Type B pancreatic cell (in vitro differentiated cells): ENCODE measurements around the gene EIF4G3. TPM values are rescaled to one million over a fixed set of nuclear protein-coding genes. Genes with fewer than 3 reads are reported as not detected.

Source experiments
- DNase-seq: peaks from one replicate; pipeline ENCODE4 v3.0.0; 2021; ENCODE audit warnings: mixed read lengths; ENCODE audit not compliant: unreplicated experiment; ENCODE audit errors: extremely low spot score
- H3K27ac Mint-ChIP-seq: 2 replicates; pipeline ENCODE4 v1.8.0; 2021; ENCODE audit warnings: mild to moderate bottlenecking, mixed read lengths
- H3K27me3 Mint-ChIP-seq: 2 replicates; pipeline ENCODE4 v1.8.0; 2021; ENCODE audit warnings: mixed read lengths
- H3K36me3 Mint-ChIP-seq: 2 replicates; pipeline ENCODE4 v1.8.0; 2021; ENCODE audit warnings: mixed read lengths
- H3K4me1 Mint-ChIP-seq: one replicate; pipeline ENCODE4 v1.8.0; 2021; ENCODE audit warnings: mixed read lengths; ENCODE audit not compliant: unreplicated experiment
- H3K4me3 Mint-ChIP-seq: 2 replicates; pipeline ENCODE4 v1.8.0; 2021; ENCODE audit warnings: mild to moderate bottlenecking, mixed read lengths
- H3K9me3 Mint-ChIP-seq: 2 replicates; pipeline ENCODE4 v1.8.0; 2021; ENCODE audit warnings: mixed read lengths
- total RNA-seq: library from RNA; stranded (reverse); gene quantifications from 2 replicates; pipeline ENCODE4 v1.2.1, GENCODE V29; 2021; ENCODE audit warnings: low replicate concordance
- TF ChIP-seq, protein P1 (sequence below): fragments of 200-600 bp; sonication (generic); conservative IDR thresholded peaks from 2 replicates; pipeline ENCODE4 v1.5.0; 2021; ENCODE audit warnings: antibody characterized with exemption, mild to moderate bottlenecking

Gene EIF4G3
- total RNA-seq, 1 donor from 2014 or later = 71.5 TPM

DNA sequence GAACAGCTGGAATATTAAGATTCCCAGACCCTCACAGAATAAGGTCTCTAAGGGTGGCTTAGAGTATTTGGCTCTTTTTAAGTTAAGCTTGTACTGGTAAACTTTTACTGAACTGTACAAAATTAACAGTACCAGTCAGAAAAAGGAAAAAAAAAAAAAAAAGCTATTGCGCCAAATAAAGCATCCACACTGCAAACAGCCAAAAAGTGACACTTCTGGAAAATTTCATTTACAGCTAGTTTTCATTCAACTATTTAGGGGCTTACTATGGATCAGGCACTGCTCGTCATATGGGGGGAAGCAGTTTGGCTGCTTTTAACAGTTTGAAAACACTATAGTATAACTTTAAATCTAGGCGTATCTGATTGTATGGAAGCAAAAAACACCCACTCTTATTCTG lies 139.6 kb downstream of the EIF4G3 start:
- no peaks in the 10 kb centered on the region for H3K27me3 Mint-ChIP-seq
- no peaks in the 10 kb centered on the region for H3K9me3 Mint-ChIP-seq
- H3K27ac Mint-ChIP-seq = no peak overlapping the region
- H3K4me3 Mint-ChIP-seq = no peak overlapping the region
- peaks cover 10% of the 10 kb centered on the region for H3K4me1 Mint-ChIP-seq
- no peak for DNase-seq
- H3K36me3 Mint-ChIP-seq = peaks cover 4% of the 10 kb centered on the region
- TF ChIP-seq, protein P1, sequence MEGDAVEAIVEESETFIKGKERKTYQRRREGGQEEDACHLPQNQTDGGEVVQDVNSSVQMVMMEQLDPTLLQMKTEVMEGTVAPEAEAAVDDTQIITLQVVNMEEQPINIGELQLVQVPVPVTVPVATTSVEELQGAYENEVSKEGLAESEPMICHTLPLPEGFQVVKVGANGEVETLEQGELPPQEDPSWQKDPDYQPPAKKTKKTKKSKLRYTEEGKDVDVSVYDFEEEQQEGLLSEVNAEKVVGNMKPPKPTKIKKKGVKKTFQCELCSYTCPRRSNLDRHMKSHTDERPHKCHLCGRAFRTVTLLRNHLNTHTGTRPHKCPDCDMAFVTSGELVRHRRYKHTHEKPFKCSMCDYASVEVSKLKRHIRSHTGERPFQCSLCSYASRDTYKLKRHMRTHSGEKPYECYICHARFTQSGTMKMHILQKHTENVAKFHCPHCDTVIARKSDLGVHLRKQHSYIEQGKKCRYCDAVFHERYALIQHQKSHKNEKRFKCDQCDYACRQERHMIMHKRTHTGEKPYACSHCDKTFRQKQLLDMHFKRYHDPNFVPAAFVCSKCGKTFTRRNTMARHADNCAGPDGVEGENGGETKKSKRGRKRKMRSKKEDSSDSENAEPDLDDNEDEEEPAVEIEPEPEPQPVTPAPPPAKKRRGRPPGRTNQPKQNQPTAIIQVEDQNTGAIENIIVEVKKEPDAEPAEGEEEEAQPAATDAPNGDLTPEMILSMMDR = no peak

DNA sequence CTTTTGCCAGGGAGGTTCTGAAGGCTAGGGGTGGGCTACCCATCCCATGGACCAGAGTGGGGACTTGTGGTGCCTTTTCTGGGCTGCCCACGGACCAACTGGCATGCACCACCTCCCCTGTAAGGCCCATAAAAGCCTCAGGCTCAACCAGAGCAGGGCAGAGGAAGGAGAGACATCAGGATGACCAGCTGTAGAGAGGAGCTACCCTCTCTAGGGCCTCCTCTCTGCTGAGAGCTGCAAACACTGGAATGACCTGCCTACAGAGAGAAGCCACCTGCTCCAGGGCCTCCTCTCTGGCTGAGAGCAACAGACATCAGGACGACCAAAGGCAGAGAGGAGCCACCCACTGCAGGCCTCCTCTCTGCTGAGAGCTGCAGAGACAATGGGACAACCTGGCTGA lies 140.9 kb downstream of the EIF4G3 start:
- no peak for DNase-seq
- H3K9me3 Mint-ChIP-seq = no peaks in the 10 kb centered on the region
- no peak overlapping the region for H3K27ac Mint-ChIP-seq
- peaks cover 10% of the 10 kb centered on the region for H3K4me1 Mint-ChIP-seq
- H3K36me3 Mint-ChIP-seq = peaks cover 4% of the 10 kb centered on the region
- TF ChIP-seq, protein P1 = no peak
- H3K27me3 Mint-ChIP-seq = no peaks in the 10 kb centered on the region
- no peak overlapping the region for H3K4me3 Mint-ChIP-seq

DNA sequence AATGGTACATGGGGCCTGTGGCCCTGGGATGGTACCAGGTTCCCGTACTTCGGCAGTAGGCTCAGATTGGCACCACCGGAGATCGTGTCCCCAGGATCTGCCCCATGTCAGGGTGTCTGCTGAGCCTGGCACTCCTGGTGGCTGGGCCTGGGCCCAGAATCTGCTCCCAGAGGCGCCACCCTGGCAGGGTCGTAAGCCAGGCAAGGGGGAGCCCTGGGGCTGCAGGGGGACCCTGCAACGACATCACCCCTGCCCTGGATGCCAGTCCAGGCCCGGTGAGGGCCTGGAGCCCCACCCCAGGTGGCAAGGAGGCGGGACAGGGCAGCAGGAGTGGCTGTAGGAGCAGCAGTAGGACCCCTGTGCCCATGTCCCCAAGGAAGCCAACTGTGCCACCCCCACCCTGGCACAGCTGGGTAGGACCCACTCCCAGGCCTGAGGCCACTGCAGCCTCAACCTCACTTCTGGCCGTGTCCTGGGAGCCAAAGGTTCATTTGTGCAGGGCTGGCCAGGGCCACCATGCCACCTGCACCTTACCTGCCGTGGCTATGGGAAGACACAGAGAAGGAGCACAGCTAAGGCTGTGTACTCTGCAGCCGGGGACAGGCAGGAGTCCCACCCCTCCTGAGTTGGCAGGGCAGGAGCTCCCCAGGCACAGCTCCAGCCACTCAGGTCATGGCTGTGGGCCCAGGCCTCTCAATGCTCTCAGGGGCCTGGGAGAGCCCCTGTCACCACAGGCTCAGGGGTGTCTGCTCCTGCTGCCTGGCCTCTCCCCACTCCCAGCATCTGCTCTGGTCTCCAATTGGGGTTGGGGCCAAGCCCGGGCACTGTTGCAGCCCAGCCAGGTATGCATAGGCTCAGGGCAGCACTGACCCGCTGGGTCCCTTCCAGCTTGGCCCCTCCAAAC lies 141.7 kb downstream of the EIF4G3 start:
- DNase-seq = no peak
- Mint-ChIP-seq H3K27me3 (no peaks in the 10 kb centered on the region), H3K36me3 (peaks cover 11% of the 10 kb centered on the region), H3K4me1 (peaks cover 10% of the 10 kb centered on the region), H3K4me3 (no peak overlapping the region), H3K9me3 (no peaks in the 10 kb centered on the region), H3K27ac (no peak overlapping the region)
- TF ChIP-seq, protein P1 = no peak

DNA sequence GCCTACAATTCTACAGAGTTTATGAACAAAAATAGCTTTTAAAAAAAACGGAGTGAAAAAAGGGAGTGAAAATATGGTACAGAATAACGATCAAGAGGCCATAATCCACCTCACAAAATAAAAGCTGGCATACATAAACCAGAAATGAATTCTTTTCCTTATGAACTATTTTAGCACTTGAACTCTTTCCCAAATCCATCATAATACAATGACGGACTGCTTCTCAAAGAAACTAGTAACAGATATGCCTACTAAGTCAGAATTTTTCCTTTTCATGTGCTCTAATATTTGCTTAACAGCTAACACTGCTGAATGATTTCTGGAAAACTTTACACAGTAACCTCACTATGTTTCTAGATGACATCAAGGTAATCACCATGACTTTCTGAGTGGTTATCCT lies 144.0 kb downstream of the EIF4G3 start:
- H3K36me3 Mint-ChIP-seq = peaks cover 18% of the 10 kb centered on the region
- TF ChIP-seq, protein P1 = no peak
- no peak overlapping the region for H3K27ac Mint-ChIP-seq
- no peak overlapping the region for H3K4me3 Mint-ChIP-seq
- H3K9me3 Mint-ChIP-seq = no peaks in the 10 kb centered on the region
- H3K27me3 Mint-ChIP-seq = no peaks in the 10 kb centered on the region
- DNase-seq = no peak
- peaks cover 10% of the 10 kb centered on the region for H3K4me1 Mint-ChIP-seq

DNA sequence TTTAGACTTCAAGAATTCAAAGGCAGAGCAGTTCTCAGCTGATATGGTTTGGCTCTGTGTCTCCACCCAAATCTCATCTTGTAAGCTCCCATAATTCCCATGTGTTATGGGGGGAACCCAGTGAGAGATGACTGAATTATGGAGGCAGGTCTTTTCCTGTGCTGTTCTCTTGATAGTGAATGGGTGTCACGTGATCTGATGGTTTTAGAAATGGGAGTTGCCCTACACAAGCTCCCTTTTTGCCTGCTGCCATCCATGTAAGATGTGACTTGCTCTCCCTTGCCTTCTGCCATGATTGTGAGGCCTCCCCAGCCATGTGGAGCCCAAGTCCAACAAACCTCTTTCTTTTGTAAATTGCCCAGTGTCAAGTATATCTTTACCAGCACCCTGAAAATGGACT lies 146.5 kb downstream of the EIF4G3 start:
- no peak for DNase-seq
- H3K27ac Mint-ChIP-seq = no peak overlapping the region
- no peaks in the 10 kb centered on the region for H3K27me3 Mint-ChIP-seq
- peaks cover under 1% of the 10 kb centered on the region for H3K9me3 Mint-ChIP-seq
- no peak overlapping the region for H3K4me3 Mint-ChIP-seq
- H3K4me1 Mint-ChIP-seq = peaks cover 12% of the 10 kb centered on the region
- peaks cover 20% of the 10 kb centered on the region for H3K36me3 Mint-ChIP-seq
- TF ChIP-seq, protein P1 = no peak
